ENCODE results near the gene SNX9. TPM values are rescaled to one million over a fixed set of nuclear protein-coding genes. Genes with fewer than 3 reads are reported as not detected.

Gene SNX9
- total RNA-seq, 1 experiment from 2014 or later: 31.3 TPM

DNA sequence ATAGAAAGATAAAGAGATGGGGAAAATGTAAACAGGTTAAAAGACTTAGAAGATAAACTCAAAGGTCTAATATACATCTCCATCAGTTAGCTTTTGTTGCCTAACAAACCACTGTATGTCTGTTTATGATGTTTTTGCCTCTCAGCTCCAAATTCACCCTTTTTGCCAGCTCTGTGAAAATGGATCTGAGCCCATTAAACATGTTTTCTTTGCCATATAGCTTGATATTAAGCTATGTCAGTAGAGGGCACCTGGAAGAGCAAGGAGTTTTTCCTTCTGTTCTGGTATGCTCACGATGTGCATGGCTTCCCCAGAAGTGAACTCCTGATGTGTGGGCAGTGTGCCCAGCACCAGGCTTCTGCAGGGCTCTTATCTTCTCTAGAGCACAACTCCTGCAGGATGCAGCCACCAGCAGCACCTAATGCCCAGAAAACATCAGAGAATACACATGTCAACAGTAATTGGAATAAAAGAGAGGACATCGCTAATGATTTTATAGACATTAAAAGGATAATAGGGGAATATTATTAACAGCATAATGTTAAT lies 14.6 kb upstream of the SNX9 start:
- no peak overlapping the region for H2BK20ac ChIP-seq (ENCODE audit: low read depth, low read length, poor library complexity, severe bottlenecking)
- H4K91ac ChIP-seq (ENCODE audit: insufficient read length, low read depth, low read length): no peak overlapping the region
- Mint-ChIP-seq H3K4me3 (no peak overlapping the region; a peak in 1 of 5 replicates), H3K4me1 (peaks cover 8 to 9% of the 10 kb centered on the region in 2 experiments), H3K36me3 (ENCODE audit: insufficient read depth in 1 of 3, low read depth in 3 of 3) (no peaks in the 10 kb centered on the region; a peak in 1 of 7 replicates), H3K9me3 (peaks cover 5 to 7% of the 10 kb centered on the region in 2 experiments), H3K27me3 (ENCODE audit: low read depth) (no peaks in the 10 kb centered on the region; the same call in 1 of the 2 replicates), H3K27ac (no peak overlapping the region)
- H3K79me1 ChIP-seq (ENCODE audit: insufficient read depth, low read depth, low read length, poor library complexity, severe bottlenecking): no peaks in the 10 kb centered on the region
- no peak overlapping the region for H3K56ac ChIP-seq (ENCODE audit: insufficient read length, low read depth, low read length)
- H2AFZ ChIP-seq (ENCODE audit: low read length): no peak overlapping the region
- no peak overlapping the region for H2BK120ac ChIP-seq (ENCODE audit: low read depth, low read length, poor library complexity, severe bottlenecking)
- H4K20me1 ChIP-seq (ENCODE audit: control insufficient read depth, insufficient read depth, insufficient read length): no peaks in the 10 kb centered on the region
- no peak overlapping the region for H2AK5ac ChIP-seq (ENCODE audit: insufficient read length, low read length)
- H3K4me1 ChIP-seq (ENCODE audit: insufficient read depth, low read length): no peaks in the 10 kb centered on the region
- no peaks in the 10 kb centered on the region for H3K27me3 ChIP-seq (ENCODE audit: insufficient read depth, low read length)
- no peak overlapping the region for H3K18ac ChIP-seq (ENCODE audit: insufficient read length, low read depth, low read length)
- no peak overlapping the region for H4K8ac ChIP-seq (replicated peaks; ENCODE audit: insufficient read length, low read depth, low read length)
- no CpG with 5 or more reads among the region's 2 CpGs for WGBS (ENCODE audit: extremely low coverage, insufficient read length, low lambda C conversion rate)
- no peak overlapping the region for H3K4me2 ChIP-seq (ENCODE audit: insufficient read depth, insufficient read length, low read length)
- no peak overlapping the region for H3T11ph ChIP-seq (ENCODE audit: low read length)
- H3K4ac ChIP-seq (ENCODE audit: low read depth, low read length): no peak overlapping the region
- no peaks in the 10 kb centered on the region for H3K23me2 ChIP-seq (ENCODE audit: insufficient read length, low read depth, low read length, poor library complexity, severe bottlenecking)
- H2BK12ac ChIP-seq (ENCODE audit: insufficient read length, low read depth, low read length): no peak overlapping the region
- H2BK5ac ChIP-seq (ENCODE audit: insufficient read length, low read length): no peak overlapping the region
- H3K9ac ChIP-seq (ENCODE audit: extremely low read depth, insufficient read length, low read length): no peak overlapping the region
- H3K23ac ChIP-seq (ENCODE audit: insufficient read length, low read depth, low read length): no peak overlapping the region
- H2BK15ac ChIP-seq (ENCODE audit: low read depth, low read length): no peak overlapping the region
- H4K5ac ChIP-seq (ENCODE audit: insufficient read length, low read depth, low read length): no peak overlapping the region
- H3K79me2 ChIP-seq (ENCODE audit: insufficient read depth, low read length): no peaks in the 10 kb centered on the region
- peaks cover 4% of the 10 kb centered on the region for H3K9me3 ChIP-seq (ENCODE audit: control insufficient read depth, low read depth, low read length)
- H3K27ac ChIP-seq (ENCODE audit: insufficient read length, low read depth, low read length): no peak overlapping the region
- H3K14ac ChIP-seq (ENCODE audit: insufficient read depth, low read length): no peak overlapping the region
- no peak for DNase-seq
- TF ChIP-seq, protein P1, sequence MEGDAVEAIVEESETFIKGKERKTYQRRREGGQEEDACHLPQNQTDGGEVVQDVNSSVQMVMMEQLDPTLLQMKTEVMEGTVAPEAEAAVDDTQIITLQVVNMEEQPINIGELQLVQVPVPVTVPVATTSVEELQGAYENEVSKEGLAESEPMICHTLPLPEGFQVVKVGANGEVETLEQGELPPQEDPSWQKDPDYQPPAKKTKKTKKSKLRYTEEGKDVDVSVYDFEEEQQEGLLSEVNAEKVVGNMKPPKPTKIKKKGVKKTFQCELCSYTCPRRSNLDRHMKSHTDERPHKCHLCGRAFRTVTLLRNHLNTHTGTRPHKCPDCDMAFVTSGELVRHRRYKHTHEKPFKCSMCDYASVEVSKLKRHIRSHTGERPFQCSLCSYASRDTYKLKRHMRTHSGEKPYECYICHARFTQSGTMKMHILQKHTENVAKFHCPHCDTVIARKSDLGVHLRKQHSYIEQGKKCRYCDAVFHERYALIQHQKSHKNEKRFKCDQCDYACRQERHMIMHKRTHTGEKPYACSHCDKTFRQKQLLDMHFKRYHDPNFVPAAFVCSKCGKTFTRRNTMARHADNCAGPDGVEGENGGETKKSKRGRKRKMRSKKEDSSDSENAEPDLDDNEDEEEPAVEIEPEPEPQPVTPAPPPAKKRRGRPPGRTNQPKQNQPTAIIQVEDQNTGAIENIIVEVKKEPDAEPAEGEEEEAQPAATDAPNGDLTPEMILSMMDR (conservative IDR thresholded peaks at IDR 0.05): no peak

Data from H9 (cell line).